Large intestine (tissue), 3 donors: ENCODE data around the gene USP20. TPM values are rescaled to one million over a fixed set of nuclear protein-coding genes. Genes with fewer than 3 reads are reported as not detected.

Source experiments
- DNase-seq, 2 donors: peaks; one replicate each; pipeline versions ENCODE4 v3.0.0 to v3.0.0-alpha.2; 2013
- H3K27ac ChIP-seq: one replicate; pipeline ENCODE4 v1.5.1; 2013; ENCODE audit warnings: low read length
- H3K27me3 ChIP-seq: 2 replicates; pipeline ENCODE4 v1.6.1; 2013; ENCODE audit warnings: low read length; ENCODE audit not compliant: control insufficient read depth, insufficient read depth
- H3K36me3 ChIP-seq: 2 replicates; pipeline ENCODE4 v1.6.1; 2013; ENCODE audit warnings: low read length; ENCODE audit not compliant: control insufficient read depth, insufficient read depth
- H3K4me1 ChIP-seq: one replicate; pipeline ENCODE4 v1.6.1; 2013; ENCODE audit warnings: low read length; ENCODE audit not compliant: control insufficient read depth, insufficient read depth
- H3K4me3 ChIP-seq: one replicate; pipeline ENCODE4 v1.5.1; 2013; ENCODE audit warnings: low read length
- H3K9me3 ChIP-seq: one replicate; pipeline ENCODE4 v1.6.1; 2013; ENCODE audit warnings: mild to moderate bottlenecking, low read depth, low read length, moderate library complexity; ENCODE audit not compliant: control insufficient read depth
- WGBS: methylation state at CpG from one replicate; pipeline ENCODE4 v1.1.5; 2013; ENCODE audit warnings: low lambda C conversion rate; ENCODE audit not compliant: insufficient coverage; 5-methylcytosine and 5-hydroxymethylcytosine counted together
- polyA plus RNA-seq: library from polyadenylated mRNA; unstranded; fragments of 120-200 nt; gene quantifications from one replicate; pipeline ENCODE4 v1.2.1, GENCODE V29; 2013

Gene USP20
- polyA plus RNA-seq, 1 donor, result 17.7 TPM

- DNase-seq, result no peak
- peaks cover 14% of the 10 kb centered on the region for H3K36me3 ChIP-seq
- no peak overlapping the region for H3K27ac ChIP-seq
- H3K4me1 ChIP-seq, result peaks cover 4% of the 10 kb centered on the region
- 30% methylated on average over 2 of the region's 16 CpGs for WGBS
- no peaks in the 10 kb centered on the region for H3K27me3 ChIP-seq
- H3K9me3 ChIP-seq, result no peaks in the 10 kb centered on the region
- H3K4me3 ChIP-seq, result peak overlapping the region; percentile 94
Measured at GRCh38 chr9:129836311-129837007, 1.2 kb downstream of the USP20 start.

- Histone ChIP-seq H3K27ac (no peak overlapping the region), H3K9me3 (no peaks in the 10 kb centered on the region), H3K27me3 (no peaks in the 10 kb centered on the region), H3K4me3 (no peak overlapping the region), H3K36me3 (no peaks in the 10 kb centered on the region), H3K4me1 (peaks cover 4% of the 10 kb centered on the region)
- no CpG with 5 or more reads among the region's 12 CpGs for WGBS
- no peak for DNase-seq
Measured at GRCh38 chr9:129838707-129839259, 3.5 kb downstream of the USP20 start.

- H3K27me3 ChIP-seq, result no peaks in the 10 kb centered on the region
- no CpG with 5 or more reads among the region's 10 CpGs for WGBS
- no peaks in the 10 kb centered on the region for H3K36me3 ChIP-seq
- no peaks in the 10 kb centered on the region for H3K9me3 ChIP-seq
- H3K27ac ChIP-seq, result no peak overlapping the region
- peaks cover 4% of the 10 kb centered on the region for H3K4me1 ChIP-seq
- no peak for DNase-seq
- H3K4me3 ChIP-seq, result no peak overlapping the region
Measured at GRCh38 chr9:129839324-129840023, 4.2 kb downstream of the USP20 start.

GRCh38 chr9:129840034-129840433 is 4.8 kb downstream of the USP20 start:
- Histone ChIP-seq H3K27ac (no peak overlapping the region), H3K4me1 (peaks cover 4% of the 10 kb centered on the region), H3K4me3 (no peak overlapping the region), H3K27me3 (no peaks in the 10 kb centered on the region), H3K36me3 (no peaks in the 10 kb centered on the region), H3K9me3 (no peaks in the 10 kb centered on the region)
- WGBS, result no CpG with 5 or more reads among the region's 8 CpGs
- DNase-seq, result no peak

- Histone ChIP-seq H3K36me3 (no peaks in the 10 kb centered on the region), H3K4me1 (peaks cover 4% of the 10 kb centered on the region), H3K9me3 (no peaks in the 10 kb centered on the region), H3K27me3 (no peaks in the 10 kb centered on the region), H3K27ac (no peak overlapping the region), H3K4me3 (no peak overlapping the region)
- no CpG with 5 or more reads among the region's 4 CpGs for WGBS
- no peak for DNase-seq
Measured at GRCh38 chr9:129841071-129841470, 5.8 kb downstream of the USP20 start.

GRCh38 chr9:129845373-129845772 is 10.1 kb downstream of the USP20 start:
- DNase-seq, result no peak
- Histone ChIP-seq H3K36me3 (peaks cover 2% of the 10 kb centered on the region), H3K27me3 (no peaks in the 10 kb centered on the region), H3K9me3 (no peaks in the 10 kb centered on the region), H3K27ac (no peak overlapping the region), H3K4me1 (no peaks in the 10 kb centered on the region), H3K4me3 (no peak overlapping the region)
- WGBS, result 14% methylated on average over 1 of the region's 2 CpGs

GRCh38 chr9:129848712-129849441 is 13.6 kb downstream of the USP20 start:
- no peaks in the 10 kb centered on the region for H3K4me1 ChIP-seq
- H3K4me3 ChIP-seq, result no peak overlapping the region
- H3K27me3 ChIP-seq, result no peaks in the 10 kb centered on the region
- 80% methylated on average over 1 of the region's 4 CpGs for WGBS
- H3K36me3 ChIP-seq, result peaks cover 27% of the 10 kb centered on the region
- no peak for DNase-seq
- no peaks in the 10 kb centered on the region for H3K9me3 ChIP-seq
- no peak overlapping the region for H3K27ac ChIP-seq

- H3K9me3 ChIP-seq, result no peaks in the 10 kb centered on the region
- H3K27ac ChIP-seq, result no peak overlapping the region
- H3K36me3 ChIP-seq, result peaks cover 30% of the 10 kb centered on the region
- no peaks in the 10 kb centered on the region for H3K4me1 ChIP-seq
- no peak for DNase-seq
- no peak overlapping the region for H3K4me3 ChIP-seq
- no peaks in the 10 kb centered on the region for H3K27me3 ChIP-seq
- 100% methylated on average over 1 of the region's 6 CpGs for WGBS
Measured at GRCh38 chr9:129849901-129850300, 14.6 kb downstream of the USP20 start.

GRCh38 chr9:129850821-129851550 is 15.7 kb downstream of the USP20 start:
- 88% methylated on average over 1 of the region's 6 CpGs for WGBS
- Histone ChIP-seq H3K27me3 (no peaks in the 10 kb centered on the region), H3K4me3 (no peak overlapping the region), H3K36me3 (peaks cover 35% of the 10 kb centered on the region), H3K27ac (no peak overlapping the region), H3K4me1 (no peaks in the 10 kb centered on the region), H3K9me3 (no peaks in the 10 kb centered on the region)
- DNase-seq, result no peak

- no CpG with 5 or more reads among the region's 5 CpGs for WGBS
- no peaks in the 10 kb centered on the region for H3K27me3 ChIP-seq
- peaks cover 42% of the 10 kb centered on the region for H3K36me3 ChIP-seq
- no peaks in the 10 kb centered on the region for H3K9me3 ChIP-seq
- DNase-seq, result no peak
- no peak overlapping the region for H3K4me3 ChIP-seq
- H3K27ac ChIP-seq, result no peak overlapping the region
- no peaks in the 10 kb centered on the region for H3K4me1 ChIP-seq
Measured at GRCh38 chr9:129851821-129852220, 16.6 kb downstream of the USP20 start.
